Kidney epithelial cell (primary cell): ENCODE data around the gene IGSF9. TPM values are rescaled to one million over a fixed set of nuclear protein-coding genes. Genes with fewer than 3 reads are reported as not detected.

Source experiments
- DNase-seq: peaks from one replicate; pipeline ENCODE4 v3.0.0-alpha.2; 2010; ENCODE audit warnings: low read depth
- H3K27me3 ChIP-seq: 2 replicates; pipeline ENCODE4 v1.6.0; 2011; ENCODE audit warnings: low read length; ENCODE audit not compliant: control insufficient read depth, insufficient read depth
- H3K36me3 ChIP-seq: 2 replicates; pipeline ENCODE4 v1.5.1; 2011; ENCODE audit warnings: low read length; ENCODE audit not compliant: control insufficient read depth, insufficient read depth
- H3K4me3 ChIP-seq: 2 replicates; pipeline ENCODE4 v1.5.1; 2011; ENCODE audit warnings: low read depth, mild to moderate bottlenecking, control low read depth, low read length
- CTCF ChIP-seq: IDR thresholded peaks from 2 replicates; pipeline ENCODE4 v1.5.1; 2011; ENCODE audit warnings: mild to moderate bottlenecking, moderate library complexity, low read length, control low read depth, inconsistent platforms; ENCODE audit not compliant: insufficient read depth, poor library complexity, severe bottlenecking
- total RNA-seq: library from RNA; depleted of rRNA; stranded (reverse); fragments of >200 nt; gene quantifications from 2 replicates; pipeline ENCODE4 v1.2.3, GENCODE V29; 2015

Gene IGSF9
- total RNA-seq, 1 donor from 2014 or later = 1.7 TPM

GRCh38 chr1:159978107-159978398 lies 32.6 kb upstream of the IGSF9 start:
- no peaks in the 10 kb centered on the region for H3K36me3 ChIP-seq
- no peak overlapping the region for H3K4me3 ChIP-seq
- no peak for DNase-seq
- H3K27me3 ChIP-seq = peaks cover 2% of the 10 kb centered on the region
- no peak for TF ChIP-seq CTCF

- Histone ChIP-seq H3K36me3 (no peaks in the 10 kb centered on the region), H3K4me3 (no peak overlapping the region), H3K27me3 (peaks cover 2% of the 10 kb centered on the region)
- DNase-seq = no peak
- TF ChIP-seq CTCF = no peak
Observed at GRCh38 chr1:159977364-159978106, 32.1 kb upstream of the IGSF9 start.

GRCh38 chr1:159974350-159974965 lies 29.0 kb upstream of the IGSF9 start:
- Histone ChIP-seq H3K36me3 (no peaks in the 10 kb centered on the region), H3K4me3 (no peak overlapping the region), H3K27me3 (no peaks in the 10 kb centered on the region)
- DNase-seq = no peak
- TF ChIP-seq CTCF = no peak

- DNase-seq = no peak
- H3K36me3 ChIP-seq = no peaks in the 10 kb centered on the region
- no peaks in the 10 kb centered on the region for H3K27me3 ChIP-seq
- no peak overlapping the region for H3K4me3 ChIP-seq
- no peak for TF ChIP-seq CTCF
Observed at GRCh38 chr1:159973350-159973940, 28.0 kb upstream of the IGSF9 start.

GRCh38 chr1:159972443-159973205 lies 27.2 kb upstream of the IGSF9 start:
- no peak for DNase-seq
- TF ChIP-seq CTCF = no peak
- no peaks in the 10 kb centered on the region for H3K36me3 ChIP-seq
- no peak overlapping the region for H3K4me3 ChIP-seq
- no peaks in the 10 kb centered on the region for H3K27me3 ChIP-seq
